ENCODE results near the gene OBSCN. TPM values are rescaled to one million over a fixed set of nuclear protein-coding genes. Genes with fewer than 3 reads are reported as not detected.
A peak's percentile ranks its signal among the peaks of the same experiment; 100 is the strongest.

Gene OBSCN
- total and polyA plus RNA-seq, 2 donors (not counting 3 experiments of a cell fraction or from before 2014, with no cell fraction given): 1.5 to 2.9 TPM

- peak; percentile 33 to 73 for TF ChIP-seq CTCF (IDR thresholded peaks at IDR 0.05; ENCODE audit: extremely low read depth in 1 of 2, insufficient read depth in 1 of 2, low read depth in 1 of 2, low read length in 2 of 2)
- no peak for TF ChIP-seq POLR2AphosphoS5 (IDR thresholded peaks at IDR 0.05; ENCODE audit: insufficient read depth, low read depth, low read length)
- Histone ChIP-seq H2AFZ (ENCODE audit: low read depth, low read length) (peak overlapping the region; percentile 86), H3K27me3 (ENCODE audit: control insufficient read depth in 2 of 2, insufficient read depth in 2 of 2, low read length in 2 of 2) (peaks cover 4 to 16% of the 10 kb centered on the region in 2 experiments), H3K4me1 (ENCODE audit: control insufficient read depth, extremely low read depth, insufficient read depth, low read length) (no peaks in the 10 kb centered on the region), H3K9me1 (replicated peaks; ENCODE audit: control insufficient read depth, extremely low read depth, insufficient read depth, low read length) (no peaks in the 10 kb centered on the region), H3K36me3 (ENCODE audit: control insufficient read depth in 2 of 2, extremely low read depth in 1 of 2, insufficient read depth in 2 of 2, low read length in 2 of 2) (no peaks in the 10 kb centered on the region), H3K9ac (replicated peaks; ENCODE audit: extremely low read depth, insufficient read depth, low read length) (no peak overlapping the region), H3K4me2 (ENCODE audit: insufficient read depth, low read length) (no peak overlapping the region), H3K27ac (ENCODE audit: insufficient read depth, low read depth, low read length) (no peak overlapping the region), H3K9me3 (replicated peaks; ENCODE audit: control insufficient read depth, insufficient read depth, low read length) (no peaks in the 10 kb centered on the region), H3K4me3 (replicated peaks in 1 of 3; ENCODE audit: insufficient read depth in 1 of 3, low read depth in 1 of 3, low read length in 3 of 3) (peak overlapping the region in 1 of 3 experiments; percentile 26), H4K20me1 (replicated peaks; ENCODE audit: control insufficient read depth, extremely low read depth, insufficient read depth, low read length) (no peaks in the 10 kb centered on the region), H3K79me2 (ENCODE audit: control insufficient read depth, insufficient read depth, low read length) (no peaks in the 10 kb centered on the region)
- intact Hi-C loops (cut with micrococcal nuclease) (loop anchor here (1.0 to 10.0 kb wide), 7 partner anchors 46 to 302 kb away; partner anchors contain the start of gene GUK1), dilution Hi-C loops (cut with MboI; ENCODE audit: extremely low pct_ligation_motif_present, low sequenced_read_pairs) (no loop called here)
- ChIA-PET POLR2A (no interaction called here), CTCF (interaction anchor here (0.6 to 2.6 kb wide), 14 partner anchors 8 to 820 kb away, joined by 3 to 12 read pairs (median 4); partner anchors contain the start of gene TRIM11)
- BruUV-seq (replicated peaks): no TSS peak
- DNase-seq (ENCODE audit: low read depth, low spot score) (peak; percentile 63), FAIRE-seq (peak; percentile 60)
These were observed 5.4 kb downstream of the OBSCN start for GRCh38 chr1:228212966-228213844.
